Measurements from ENCODE around the gene KIF6. TPM values are rescaled to one million over a fixed set of nuclear protein-coding genes. Genes with fewer than 3 reads are reported as not detected.

The KIF6 gene
- total RNA-seq, 1 experiment from 2014 or later, result not detected

DNA sequence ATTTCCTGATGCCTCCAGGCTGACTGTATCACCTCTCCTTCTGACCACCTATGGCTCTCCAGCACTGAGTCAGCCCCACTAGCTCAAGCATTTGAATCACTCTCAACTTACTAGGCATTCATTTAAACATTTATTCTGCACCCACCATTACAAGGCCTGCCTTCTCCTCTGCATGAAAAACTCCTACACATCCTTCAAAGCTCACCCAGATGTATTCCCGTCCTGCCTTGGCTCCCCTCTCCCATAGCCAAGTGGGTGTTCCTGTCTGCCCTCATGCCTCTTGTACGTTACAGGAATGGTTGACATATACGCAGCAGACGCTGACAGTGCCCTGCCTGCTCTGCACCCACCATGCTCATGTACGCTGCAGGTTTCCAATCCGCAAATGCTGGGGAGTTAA is 432.6 kb downstream of the KIF6 start:
- no peak for DNase-seq (ENCODE audit: low read depth, low spot score)
- Histone ChIP-seq H3K9me3 (ENCODE audit: control insufficient read depth in 1 of 2, insufficient read depth in 1 of 2, low read depth in 1 of 2, low read length in 2 of 2) (no peaks in the 10 kb centered on the region), H3K9me2 (ENCODE audit: insufficient read depth) (no peaks in the 10 kb centered on the region), H3K27ac (ENCODE audit: low read depth, low read length) (no peak overlapping the region), H3K27me3 (ENCODE audit: insufficient read depth, low read length) (no peaks in the 10 kb centered on the region), H3K4me3 (replicated peaks in 1 of 2; ENCODE audit: low read depth in 1 of 2, low read length in 2 of 2) (no peak overlapping the region), H2AFZ (ENCODE audit: low read depth, low read length, poor library complexity, severe bottlenecking) (no peak overlapping the region), H3K36me3 (ENCODE audit: control insufficient read depth in 1 of 2, insufficient read depth in 2 of 2, low read length in 2 of 2) (no peaks in the 10 kb centered on the region), H3K4me2 (ENCODE audit: low read length) (no peak overlapping the region), H4K20me1 (ENCODE audit: insufficient read depth) (no peaks in the 10 kb centered on the region), H3K9ac (ENCODE audit: low read length) (no peak overlapping the region), H3K79me2 (ENCODE audit: insufficient read depth, low read length) (no peaks in the 10 kb centered on the region), H3K4me1 (ENCODE audit: control insufficient read depth in 1 of 2, insufficient read depth in 2 of 2, low read length in 2 of 2) (peaks cover 0 to 8% of the 10 kb centered on the region in 2 experiments; a peak in 1 of 4 replicates)
- ChIA-PET POLR2A (no interaction called here), RAD21 (ENCODE audit: low non-redundant PET in 1 of 2, low total read pairs in 2 of 2, uncharacterized antibody in 2 of 2, unreplicated experiment in 2 of 2) (no interaction called here), CTCF (no interaction called here)
- BruUV-seq (replicated peaks), result no TSS peak
- TF ChIP-seq, protein P1, sequence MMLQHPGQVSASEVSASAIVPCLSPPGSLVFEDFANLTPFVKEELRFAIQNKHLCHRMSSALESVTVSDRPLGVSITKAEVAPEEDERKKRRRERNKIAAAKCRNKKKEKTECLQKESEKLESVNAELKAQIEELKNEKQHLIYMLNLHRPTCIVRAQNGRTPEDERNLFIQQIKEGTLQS (IDR thresholded peaks at IDR 0.05), result no peak
- TF ChIP-seq, protein P2, sequence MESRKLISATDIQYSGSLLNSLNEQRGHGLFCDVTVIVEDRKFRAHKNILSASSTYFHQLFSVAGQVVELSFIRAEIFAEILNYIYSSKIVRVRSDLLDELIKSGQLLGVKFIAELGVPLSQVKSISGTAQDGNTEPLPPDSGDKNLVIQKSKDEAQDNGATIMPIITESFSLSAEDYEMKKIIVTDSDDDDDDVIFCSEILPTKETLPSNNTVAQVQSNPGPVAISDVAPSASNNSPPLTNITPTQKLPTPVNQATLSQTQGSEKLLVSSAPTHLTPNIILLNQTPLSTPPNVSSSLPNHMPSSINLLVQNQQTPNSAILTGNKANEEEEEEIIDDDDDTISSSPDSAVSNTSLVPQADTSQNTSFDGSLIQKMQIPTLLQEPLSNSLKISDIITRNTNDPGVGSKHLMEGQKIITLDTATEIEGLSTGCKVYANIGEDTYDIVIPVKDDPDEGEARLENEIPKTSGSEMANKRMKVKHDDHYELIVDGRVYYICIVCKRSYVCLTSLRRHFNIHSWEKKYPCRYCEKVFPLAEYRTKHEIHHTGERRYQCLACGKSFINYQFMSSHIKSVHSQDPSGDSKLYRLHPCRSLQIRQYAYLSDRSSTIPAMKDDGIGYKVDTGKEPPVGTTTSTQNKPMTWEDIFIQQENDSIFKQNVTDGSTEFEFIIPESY (IDR thresholded peaks at IDR 0.05; ENCODE audit: extremely low read depth, insufficient replicate concordance, low read length), result no peak
- TF ChIP-seq TCF7L2 (IDR thresholded peaks at IDR 0.05; ENCODE audit: borderline replicate concordance, extremely low read depth, insufficient read depth, insufficient read length) (no peak), SIN3A (IDR thresholded peaks at IDR 0.05; ENCODE audit: low read depth) (no peak), EZH2phosphoT487 (IDR thresholded peaks at IDR 0.05; ENCODE audit: borderline replicate concordance) (no peak), EGR1 (IDR thresholded peaks at IDR 0.05; ENCODE audit: low read depth) (no peak), CBX3 (IDR thresholded peaks at IDR 0.05; ENCODE audit: low read depth) (no peak), RAD21 (IDR thresholded peaks at IDR 0.05; ENCODE audit: low read depth) (no peak), CEBPB (IDR thresholded peaks at IDR 0.05; ENCODE audit: low read depth) (no peak), ZNF274 (IDR thresholded peaks at IDR 0.05; ENCODE audit: low read depth, low read length) (no peak), MAX (IDR thresholded peaks at IDR 0.05) (no peak), POLR2A (IDR thresholded peaks at IDR 0.05; ENCODE audit: borderline replicate concordance, extremely low read depth, insufficient read depth, insufficient read length) (no peak), POLR2AphosphoS5 (IDR thresholded peaks at IDR 0.05; ENCODE audit: low read depth, low read length) (no peak), SRF (IDR thresholded peaks at IDR 0.05; ENCODE audit: low read depth) (no peak), REST (IDR thresholded peaks at IDR 0.05; ENCODE audit: low read depth) (no peak), ZFX (IDR thresholded peaks at IDR 0.05) (no peak), EZH2 (IDR thresholded peaks at IDR 0.05) (no peak)
- TF ChIP-seq, protein P3, sequence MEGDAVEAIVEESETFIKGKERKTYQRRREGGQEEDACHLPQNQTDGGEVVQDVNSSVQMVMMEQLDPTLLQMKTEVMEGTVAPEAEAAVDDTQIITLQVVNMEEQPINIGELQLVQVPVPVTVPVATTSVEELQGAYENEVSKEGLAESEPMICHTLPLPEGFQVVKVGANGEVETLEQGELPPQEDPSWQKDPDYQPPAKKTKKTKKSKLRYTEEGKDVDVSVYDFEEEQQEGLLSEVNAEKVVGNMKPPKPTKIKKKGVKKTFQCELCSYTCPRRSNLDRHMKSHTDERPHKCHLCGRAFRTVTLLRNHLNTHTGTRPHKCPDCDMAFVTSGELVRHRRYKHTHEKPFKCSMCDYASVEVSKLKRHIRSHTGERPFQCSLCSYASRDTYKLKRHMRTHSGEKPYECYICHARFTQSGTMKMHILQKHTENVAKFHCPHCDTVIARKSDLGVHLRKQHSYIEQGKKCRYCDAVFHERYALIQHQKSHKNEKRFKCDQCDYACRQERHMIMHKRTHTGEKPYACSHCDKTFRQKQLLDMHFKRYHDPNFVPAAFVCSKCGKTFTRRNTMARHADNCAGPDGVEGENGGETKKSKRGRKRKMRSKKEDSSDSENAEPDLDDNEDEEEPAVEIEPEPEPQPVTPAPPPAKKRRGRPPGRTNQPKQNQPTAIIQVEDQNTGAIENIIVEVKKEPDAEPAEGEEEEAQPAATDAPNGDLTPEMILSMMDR (IDR thresholded peaks at IDR 0.05 in 2 of 3, conservative IDR thresholded peaks at IDR 0.05 in 1 of 3; ENCODE audit: borderline replicate concordance in 1 of 3, insufficient read depth in 1 of 3, low read depth in 2 of 3, low read length in 2 of 3), result no peak
- intact Hi-C loops (cut with micrococcal nuclease), result no loop called here
- no peak for ATAC-seq
